ENCODE results near the gene DIS3. TPM values are rescaled to one million over a fixed set of nuclear protein-coding genes. Genes with fewer than 3 reads are reported as not detected.

Gene DIS3
- total and polyA plus RNA-seq, 2 of the 13 experiments (the other 11 are each of a cell fraction or from before 2014, with no cell fraction given), result 13.2 to 35.0 TPM

DNA sequence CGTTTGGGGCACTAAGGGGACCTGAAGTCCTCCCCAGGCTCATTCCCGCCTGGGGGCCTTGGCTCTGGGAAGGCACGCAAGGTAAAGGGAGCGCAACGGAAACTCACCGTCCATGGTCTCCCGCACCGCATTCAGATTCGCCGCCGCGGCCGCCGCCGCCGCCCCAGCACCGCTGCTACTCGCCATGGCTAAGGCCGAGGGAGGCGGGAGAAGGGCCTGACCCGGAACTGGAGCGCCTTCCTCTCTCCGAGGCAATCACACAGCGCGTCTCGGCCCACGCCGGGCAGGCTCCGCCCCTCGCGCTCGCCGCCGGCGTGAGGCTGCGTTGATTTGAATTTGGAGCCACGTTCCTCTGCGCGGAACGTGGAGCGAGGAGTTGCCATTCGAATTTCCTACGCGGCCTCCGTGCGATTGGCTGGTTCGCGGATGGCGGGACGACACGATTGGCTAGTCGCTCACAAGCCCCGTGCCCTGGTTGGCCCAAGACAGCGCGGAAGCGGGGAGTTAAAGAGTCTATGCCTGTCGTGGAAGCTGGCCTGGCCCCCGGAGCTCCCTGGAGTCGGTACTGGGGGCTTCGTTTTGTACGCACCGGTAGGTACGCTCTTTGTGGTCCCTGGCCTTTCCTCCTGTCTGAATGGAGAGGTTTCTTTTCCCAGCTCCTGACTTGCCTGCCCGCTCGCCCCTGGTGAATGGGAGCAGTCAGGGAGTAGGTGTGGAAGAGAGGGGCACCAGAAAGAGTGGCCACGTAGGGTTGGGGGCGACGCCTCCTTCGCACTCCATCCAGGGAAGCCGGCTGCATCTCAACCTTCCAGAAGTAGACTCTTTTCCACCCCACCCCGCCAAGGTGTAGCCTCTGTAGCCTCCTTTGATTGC, 54.0 kb downstream of the DIS3 start, which contains the start of the genes BORA and MZT1 (continued):
- TF ChIP-seq ZNF619 (CRISPR knock-in tag; IDR thresholded peaks at IDR 0.05), result no peak
- TF ChIP-seq ZNF343 (CRISPR knock-in tag; IDR thresholded peaks at IDR 0.05), result no peak
- TF ChIP-seq ZNF607 (CRISPR knock-in tag; IDR thresholded peaks at IDR 0.05; ENCODE audit: borderline replicate concordance), result peak; percentile 77; the same call in 1 of the 2 replicates
- no peak; the same call in 1 of the 2 replicates for TF ChIP-seq NCOA2 (CRISPR knock-in tag; IDR thresholded peaks at IDR 0.05)
- peak; percentile 43 for TF ChIP-seq CBX1 (IDR thresholded peaks at IDR 0.05; ENCODE audit: low read depth)
- peak; percentile 70 for TF ChIP-seq ZZZ3 (CRISPR knock-in tag; IDR thresholded peaks at IDR 0.05; ENCODE audit: borderline replicate concordance)
- no peak for TF ChIP-seq MTF1 (CRISPR knock-in tag; IDR thresholded peaks at IDR 0.05)
- TF ChIP-seq MAFG (CRISPR knock-in tag; IDR thresholded peaks at IDR 0.05), result no peak
- 0 out of 2 replicates have a peak, but pooled peaks have one; percentile 27 for TF ChIP-seq ESRRA (CRISPR knock-in tag; IDR thresholded peaks at IDR 0.05; ENCODE audit: low read depth)
- TF ChIP-seq ZFYVE20 (CRISPR knock-in tag; IDR thresholded peaks at IDR 0.05; ENCODE audit: borderline replicate concordance, low read depth), result peak; percentile 99
- TF ChIP-seq ZNF83 (CRISPR knock-in tag; IDR thresholded peaks at IDR 0.05; ENCODE audit: borderline replicate concordance), result no peak
- peak; percentile 99 for TF ChIP-seq ZC3H13 (CRISPR knock-in tag; IDR thresholded peaks at IDR 0.05)
- TF ChIP-seq TBL1XR1 (IDR thresholded peaks at IDR 0.05; ENCODE audit: borderline replicate concordance, low read length, partially characterized antibody), result no peak
- TF ChIP-seq NCOR1 (IDR thresholded peaks at IDR 0.05; ENCODE audit: borderline replicate concordance, low read length), result no peak
- TF ChIP-seq, protein P1, sequence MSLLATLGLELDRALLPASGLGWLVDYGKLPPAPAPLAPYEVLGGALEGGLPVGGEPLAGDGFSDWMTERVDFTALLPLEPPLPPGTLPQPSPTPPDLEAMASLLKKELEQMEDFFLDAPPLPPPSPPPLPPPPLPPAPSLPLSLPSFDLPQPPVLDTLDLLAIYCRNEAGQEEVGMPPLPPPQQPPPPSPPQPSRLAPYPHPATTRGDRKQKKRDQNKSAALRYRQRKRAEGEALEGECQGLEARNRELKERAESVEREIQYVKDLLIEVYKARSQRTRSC (CRISPR knock-in tag; IDR thresholded peaks at IDR 0.05; ENCODE audit: low read depth), result 0 out of 2 replicates have a peak, but pooled peaks have one; percentile 79
- no peak for TF ChIP-seq MIER2 (CRISPR knock-in tag; IDR thresholded peaks at IDR 0.05)
- TF ChIP-seq, protein P2, sequence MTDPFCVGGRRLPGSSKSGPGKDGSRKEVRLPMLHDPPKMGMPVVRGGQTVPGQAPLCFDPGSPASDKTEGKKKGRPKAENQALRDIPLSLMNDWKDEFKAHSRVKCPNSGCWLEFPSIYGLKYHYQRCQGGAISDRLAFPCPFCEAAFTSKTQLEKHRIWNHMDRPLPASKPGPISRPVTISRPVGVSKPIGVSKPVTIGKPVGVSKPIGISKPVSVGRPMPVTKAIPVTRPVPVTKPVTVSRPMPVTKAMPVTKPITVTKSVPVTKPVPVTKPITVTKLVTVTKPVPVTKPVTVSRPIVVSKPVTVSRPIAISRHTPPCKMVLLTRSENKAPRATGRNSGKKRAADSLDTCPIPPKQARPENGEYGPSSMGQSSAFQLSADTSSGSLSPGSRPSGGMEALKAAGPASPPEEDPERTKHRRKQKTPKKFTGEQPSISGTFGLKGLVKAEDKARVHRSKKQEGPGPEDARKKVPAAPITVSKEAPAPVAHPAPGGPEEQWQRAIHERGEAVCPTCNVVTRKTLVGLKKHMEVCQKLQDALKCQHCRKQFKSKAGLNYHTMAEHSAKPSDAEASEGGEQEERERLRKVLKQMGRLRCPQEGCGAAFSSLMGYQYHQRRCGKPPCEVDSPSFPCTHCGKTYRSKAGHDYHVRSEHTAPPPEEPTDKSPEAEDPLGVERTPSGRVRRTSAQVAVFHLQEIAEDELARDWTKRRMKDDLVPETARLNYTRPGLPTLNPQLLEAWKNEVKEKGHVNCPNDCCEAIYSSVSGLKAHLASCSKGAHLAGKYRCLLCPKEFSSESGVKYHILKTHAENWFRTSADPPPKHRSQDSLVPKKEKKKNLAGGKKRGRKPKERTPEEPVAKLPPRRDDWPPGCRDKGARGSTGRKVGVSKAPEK (CRISPR knock-in tag; IDR thresholded peaks at IDR 0.05; ENCODE audit: borderline replicate concordance), result no peak
- TF ChIP-seq, protein P3, sequence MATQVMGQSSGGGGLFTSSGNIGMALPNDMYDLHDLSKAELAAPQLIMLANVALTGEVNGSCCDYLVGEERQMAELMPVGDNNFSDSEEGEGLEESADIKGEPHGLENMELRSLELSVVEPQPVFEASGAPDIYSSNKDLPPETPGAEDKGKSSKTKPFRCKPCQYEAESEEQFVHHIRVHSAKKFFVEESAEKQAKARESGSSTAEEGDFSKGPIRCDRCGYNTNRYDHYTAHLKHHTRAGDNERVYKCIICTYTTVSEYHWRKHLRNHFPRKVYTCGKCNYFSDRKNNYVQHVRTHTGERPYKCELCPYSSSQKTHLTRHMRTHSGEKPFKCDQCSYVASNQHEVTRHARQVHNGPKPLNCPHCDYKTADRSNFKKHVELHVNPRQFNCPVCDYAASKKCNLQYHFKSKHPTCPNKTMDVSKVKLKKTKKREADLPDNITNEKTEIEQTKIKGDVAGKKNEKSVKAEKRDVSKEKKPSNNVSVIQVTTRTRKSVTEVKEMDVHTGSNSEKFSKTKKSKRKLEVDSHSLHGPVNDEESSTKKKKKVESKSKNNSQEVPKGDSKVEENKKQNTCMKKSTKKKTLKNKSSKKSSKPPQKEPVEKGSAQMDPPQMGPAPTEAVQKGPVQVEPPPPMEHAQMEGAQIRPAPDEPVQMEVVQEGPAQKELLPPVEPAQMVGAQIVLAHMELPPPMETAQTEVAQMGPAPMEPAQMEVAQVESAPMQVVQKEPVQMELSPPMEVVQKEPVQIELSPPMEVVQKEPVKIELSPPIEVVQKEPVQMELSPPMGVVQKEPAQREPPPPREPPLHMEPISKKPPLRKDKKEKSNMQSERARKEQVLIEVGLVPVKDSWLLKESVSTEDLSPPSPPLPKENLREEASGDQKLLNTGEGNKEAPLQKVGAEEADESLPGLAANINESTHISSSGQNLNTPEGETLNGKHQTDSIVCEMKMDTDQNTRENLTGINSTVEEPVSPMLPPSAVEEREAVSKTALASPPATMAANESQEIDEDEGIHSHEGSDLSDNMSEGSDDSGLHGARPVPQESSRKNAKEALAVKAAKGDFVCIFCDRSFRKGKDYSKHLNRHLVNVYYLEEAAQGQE (IDR thresholded peaks at IDR 0.05; ENCODE audit: borderline replicate concordance in 1 of 2, low read depth in 1 of 2, low read length in 2 of 2), result no peak
- peak; percentile 90 for TF ChIP-seq ZFY (CRISPR knock-in tag; IDR thresholded peaks at IDR 0.05)
- no peak for TF ChIP-seq ZNF382 (CRISPR knock-in tag; IDR thresholded peaks at IDR 0.05; ENCODE audit: borderline replicate concordance)
- TF ChIP-seq YEATS4 (CRISPR knock-in tag; IDR thresholded peaks at IDR 0.05; ENCODE audit: borderline replicate concordance), result peak; percentile 96
- TF ChIP-seq, protein P4, sequence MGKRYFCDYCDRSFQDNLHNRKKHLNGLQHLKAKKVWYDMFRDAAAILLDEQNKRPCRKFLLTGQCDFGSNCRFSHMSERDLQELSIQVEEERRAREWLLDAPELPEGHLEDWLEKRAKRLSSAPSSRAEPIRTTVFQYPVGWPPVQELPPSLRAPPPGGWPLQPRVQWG (CRISPR knock-in tag; IDR thresholded peaks at IDR 0.05; ENCODE audit: borderline replicate concordance, low read depth), result no peak

All from HepG2 (cell line).